ENCODE results near the gene WDR7.

WDR7 gene

GRCh38 chr18:56897122-56897521 lies 246.0 kb downstream of the WDR7 start:
- no peak for DNase-seq

GRCh38 chr18:56899660-56900059 lies 248.5 kb downstream of the WDR7 start:
- no peak for DNase-seq

- DNase-seq: no peak
Observed at GRCh38 chr18:56900195-56901094, 249.3 kb downstream of the WDR7 start.

- DNase-seq: no peak
Observed at GRCh38 chr18:56901919-56902318, 250.8 kb downstream of the WDR7 start.

GRCh38 chr18:56902653-56903052 lies 251.5 kb downstream of the WDR7 start:
- DNase-seq: no peak

GRCh38 chr18:56903686-56904085 lies 252.5 kb downstream of the WDR7 start:
- DNase-seq: no peak

- DNase-seq: no peak
Observed at GRCh38 chr18:56907771-56908170, 256.6 kb downstream of the WDR7 start.

GRCh38 chr18:56910237-56910636 lies 259.1 kb downstream of the WDR7 start:
- DNase-seq: no peak

GRCh38 chr18:56910967-56911366 lies 259.8 kb downstream of the WDR7 start:
- no peak for DNase-seq

GRCh38 chr18:56913941-56914340 lies 262.8 kb downstream of the WDR7 start:
- no peak for DNase-seq

GRCh38 chr18:56919190-56919589 lies 268.0 kb downstream of the WDR7 start:
- no peak for DNase-seq

GRCh38 chr18:56921896-56922480 lies 270.8 kb downstream of the WDR7 start:
- no peak for DNase-seq

GRCh38 chr18:56926734-56927133 lies 275.6 kb downstream of the WDR7 start:
- no peak for DNase-seq

GRCh38 chr18:56927786-56928185 lies 276.6 kb downstream of the WDR7 start:
- no peak for DNase-seq

GRCh38 chr18:56929886-56930285 lies 278.7 kb downstream of the WDR7 start:
- DNase-seq: no peak

GRCh38 chr18:56933472-56933871 lies 282.3 kb downstream of the WDR7 start:
- no peak for DNase-seq

- no peak for DNase-seq
Observed at GRCh38 chr18:56934131-56934530, 283.0 kb downstream of the WDR7 start.

GRCh38 chr18:56934906-56935305 lies 283.7 kb downstream of the WDR7 start:
- no peak for DNase-seq

GRCh38 chr18:56935434-56936040 lies 284.4 kb downstream of the WDR7 start:
- no peak for DNase-seq

- no peak for DNase-seq
Observed at GRCh38 chr18:56936457-56936856, 285.3 kb downstream of the WDR7 start.

GRCh38 chr18:56937874-56938430 lies 286.8 kb downstream of the WDR7 start:
- no peak for DNase-seq

GRCh38 chr18:56945171-56946083 lies 294.3 kb downstream of the WDR7 start:
- DNase-seq: no peak

- DNase-seq: no peak
Observed at GRCh38 chr18:56947236-56947635, 296.1 kb downstream of the WDR7 start.

All from DMS79 treated with DMSO at 0.1 percent for 48 hours (cell line).